Stimulated activated CD4-positive, alpha-beta T cell treated with anti-CD3 and anti-CD28 coated beads, TNF-alpha, amount 100 ng/mL, for 4 hours (primary cell): Measurements from ENCODE around the gene TJP1.
"Not testable (repeated sequence)": the region's sequence is repeated elsewhere in the genome, so short reads cannot be mapped to it uniquely, and the experiment has no call there.

Source experiments
- DNase-seq, 3 experiments: peaks; one replicate each; pipeline ENCODE4 v3.0.0-alpha.2; 2020; ENCODE audit warnings: low read depth in 3 of 3

The TJP1 gene

GRCh38 chr15:29681946-29682345 lies 140.3 kb downstream of the TJP1 start:
- no peak for DNase-seq

DNA sequence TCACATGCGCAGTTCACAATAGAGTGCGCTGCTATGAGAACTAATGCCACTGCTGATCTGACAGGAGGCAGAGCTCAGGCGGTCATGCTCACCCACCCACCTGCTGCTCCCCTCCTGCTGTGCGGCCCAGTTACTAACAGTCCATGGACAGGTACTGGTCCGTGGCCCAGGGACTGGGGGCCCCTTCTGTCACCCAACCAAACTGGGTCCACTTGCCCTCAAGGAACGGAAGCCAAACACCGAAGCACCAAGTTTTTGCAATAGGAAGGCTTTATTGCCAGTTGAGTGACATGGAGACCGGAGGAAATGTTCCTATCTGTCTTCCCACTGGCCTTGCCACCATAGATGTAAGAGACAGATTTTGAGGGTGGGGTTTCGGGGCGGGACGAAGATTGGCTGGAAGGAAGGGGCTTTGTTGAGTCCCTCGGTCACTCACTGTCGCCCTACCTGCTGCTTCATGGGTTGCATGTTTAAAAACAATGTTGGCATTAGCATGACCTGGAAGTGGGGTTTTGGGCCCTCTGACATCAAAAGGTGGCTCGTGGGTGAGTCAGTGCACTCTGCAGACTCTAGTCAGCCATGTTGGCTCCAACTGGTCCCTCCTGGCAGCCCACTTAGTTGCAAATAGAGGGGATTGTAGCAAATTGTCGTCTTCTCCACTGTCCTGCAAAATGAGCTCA lies 141.0 kb downstream of the TJP1 start:
- no peak for DNase-seq

DNA sequence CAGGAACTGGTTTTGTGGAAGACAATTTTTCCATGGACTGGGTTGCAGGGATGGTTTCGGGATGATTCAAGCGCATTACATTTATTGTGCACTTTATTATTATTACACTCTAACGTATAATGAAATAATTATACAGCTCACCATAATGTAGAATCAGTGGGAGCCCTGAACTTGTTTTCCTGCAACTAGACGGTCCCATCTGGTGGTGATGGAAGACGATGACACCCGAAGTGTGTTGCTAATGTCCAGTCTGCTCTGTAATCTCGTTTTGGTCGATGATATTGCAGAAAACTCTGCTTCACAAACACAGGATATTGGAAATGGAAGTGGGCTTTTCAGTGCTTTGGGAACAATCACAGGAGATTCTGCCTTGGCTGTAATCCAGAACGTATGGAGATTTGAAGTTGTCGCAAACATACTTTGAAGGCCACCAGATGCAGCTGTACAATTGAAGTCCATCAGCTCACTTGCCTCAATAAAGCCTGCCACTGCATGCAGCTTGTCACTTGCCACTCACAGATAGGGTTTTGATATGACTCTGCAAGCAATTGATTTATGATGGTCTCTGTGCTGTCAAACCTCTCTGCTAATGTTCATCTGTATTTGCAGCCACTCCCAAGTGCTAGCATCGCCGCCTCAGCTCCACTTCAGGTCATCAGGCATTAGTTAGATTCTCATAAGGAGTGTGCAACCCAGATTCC lies 141.7 kb downstream of the TJP1 start:
- no peak for DNase-seq

DNA sequence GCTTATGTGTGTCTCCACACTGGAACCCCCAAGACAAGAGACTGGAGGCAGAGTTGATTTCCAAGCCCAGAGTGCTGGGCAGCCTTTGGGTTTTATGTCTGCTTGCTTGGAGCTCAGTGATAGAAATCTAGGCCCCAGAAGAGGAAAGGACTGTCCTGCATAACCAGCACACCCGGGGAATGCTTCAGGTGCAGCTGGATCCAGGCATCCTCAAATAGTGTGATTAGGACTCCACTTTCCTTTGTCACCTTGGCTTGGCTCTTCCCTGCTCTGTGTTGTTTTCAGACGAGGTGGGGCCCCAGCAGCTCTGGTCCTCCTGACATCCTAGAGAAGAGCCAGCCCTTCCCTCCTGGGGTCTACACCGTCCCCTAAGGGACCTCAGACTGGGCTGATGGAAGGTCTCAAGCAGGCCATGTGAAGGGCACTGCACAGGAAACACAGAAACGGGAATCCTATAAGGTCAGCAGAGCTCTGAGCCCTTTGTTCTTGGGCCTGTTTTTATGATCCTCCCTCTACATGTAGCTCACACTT lies 143.7 kb downstream of the TJP1 start:
- no peak for DNase-seq

DNA sequence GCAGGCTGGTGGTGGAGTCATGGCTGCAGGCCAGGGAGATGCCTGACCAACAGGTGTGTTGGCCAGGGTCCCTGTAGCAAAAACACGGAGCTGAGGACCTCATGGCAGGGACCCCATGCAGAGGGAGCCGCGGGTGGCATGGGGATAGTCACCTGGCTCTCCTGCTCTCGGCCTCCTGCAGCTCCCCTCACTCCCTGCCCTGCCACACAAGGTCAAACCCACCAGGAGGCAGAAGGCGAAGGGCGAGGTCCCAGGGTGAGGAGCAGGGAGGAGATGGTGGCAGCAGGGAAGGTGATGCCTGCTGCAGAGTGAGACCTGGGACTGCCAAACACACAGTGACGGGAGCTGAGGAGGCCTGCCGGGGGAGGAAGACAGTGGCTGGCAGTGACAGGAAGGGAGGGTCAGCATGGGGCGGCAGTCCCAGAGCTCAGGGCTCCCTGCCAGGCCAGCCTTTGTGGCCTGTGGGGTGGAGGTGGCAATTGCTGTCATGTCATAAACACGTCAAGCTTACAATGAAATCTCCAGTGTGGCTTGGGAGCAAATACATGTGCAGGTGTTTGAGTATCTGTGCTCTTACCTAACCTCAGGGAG lies 144.3 kb downstream of the TJP1 start:
- DNase-seq: no peak

DNA sequence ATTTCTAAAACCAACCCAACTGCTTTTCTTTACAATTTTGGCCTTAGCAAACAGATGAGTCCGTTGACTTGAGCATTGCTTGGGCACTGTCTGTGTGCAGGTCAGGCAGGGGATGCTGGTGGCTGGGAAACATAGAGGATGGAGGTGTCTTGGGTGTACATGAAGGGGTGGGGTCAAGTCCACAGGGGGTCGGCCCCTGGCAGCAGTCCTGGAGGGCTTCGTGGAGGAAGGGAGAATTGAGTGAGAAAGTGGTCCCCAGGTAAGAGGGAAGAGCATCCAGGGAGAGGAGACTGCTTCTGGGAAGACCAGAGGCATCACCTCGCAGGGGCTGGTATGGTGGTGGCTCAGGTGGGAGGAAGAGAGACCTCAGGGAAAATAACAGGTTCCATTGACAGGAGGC lies 144.8 kb downstream of the TJP1 start:
- no peak for DNase-seq

- DNase-seq: no peak
Measured at GRCh38 chr15:29676961-29677402, 145.3 kb downstream of the TJP1 start.

DNA sequence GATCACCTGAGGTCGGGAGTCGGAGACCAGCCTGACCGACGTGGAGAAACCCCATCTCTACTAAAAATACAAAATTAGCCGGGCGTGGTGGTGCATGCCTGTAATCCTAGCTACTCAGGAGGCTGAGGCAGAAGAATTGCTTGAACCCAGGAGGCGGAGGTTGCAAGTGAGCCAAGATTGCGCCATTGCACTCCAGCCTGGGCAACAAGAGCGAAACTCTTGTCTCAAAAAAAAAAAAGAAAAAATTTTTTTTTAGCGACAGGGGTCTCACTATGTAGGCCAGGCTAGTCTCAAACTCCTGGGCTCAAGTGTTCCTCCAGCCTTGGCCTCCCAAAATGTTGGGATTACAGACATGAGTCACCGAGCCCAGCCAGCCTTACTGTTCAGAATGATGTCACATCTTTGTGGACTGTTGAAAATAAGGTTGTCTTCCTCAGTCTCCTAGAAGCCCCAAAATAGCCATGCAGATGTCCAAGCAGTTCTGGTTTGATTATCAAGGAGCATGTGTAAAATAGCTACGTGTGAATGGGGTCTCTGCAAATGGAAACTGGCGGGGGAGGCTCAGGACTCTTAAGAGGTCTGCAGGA lies 145.8 kb downstream of the TJP1 start:
- DNase-seq: not testable (repeated sequence)

DNA sequence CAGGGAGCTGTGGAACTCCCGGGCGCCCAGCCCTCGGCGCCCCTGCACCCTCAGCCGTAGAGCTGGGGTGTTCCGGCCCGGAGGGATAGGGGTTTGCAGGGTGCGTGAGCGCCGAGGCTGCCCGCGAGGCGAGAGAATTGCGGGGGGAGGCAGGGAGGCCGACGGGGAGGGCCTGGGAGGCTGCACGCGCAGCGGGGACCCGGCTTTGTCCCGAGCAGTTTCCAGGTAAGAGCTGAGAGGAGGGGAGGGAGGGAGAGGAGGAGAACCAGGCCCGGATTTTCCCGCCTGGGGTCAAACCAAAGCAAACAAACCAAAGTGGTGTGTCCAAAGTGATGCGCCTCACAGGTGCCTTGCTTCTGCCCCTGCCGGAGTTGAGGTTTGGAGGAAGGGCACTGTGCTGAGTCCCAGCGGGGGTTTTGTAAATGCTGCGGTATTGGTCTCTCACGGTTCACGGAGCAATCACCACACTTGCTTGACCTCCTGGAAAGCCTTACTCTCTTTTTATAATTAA lies 146.4 kb downstream of the TJP1 start:
- no peak for DNase-seq

DNA sequence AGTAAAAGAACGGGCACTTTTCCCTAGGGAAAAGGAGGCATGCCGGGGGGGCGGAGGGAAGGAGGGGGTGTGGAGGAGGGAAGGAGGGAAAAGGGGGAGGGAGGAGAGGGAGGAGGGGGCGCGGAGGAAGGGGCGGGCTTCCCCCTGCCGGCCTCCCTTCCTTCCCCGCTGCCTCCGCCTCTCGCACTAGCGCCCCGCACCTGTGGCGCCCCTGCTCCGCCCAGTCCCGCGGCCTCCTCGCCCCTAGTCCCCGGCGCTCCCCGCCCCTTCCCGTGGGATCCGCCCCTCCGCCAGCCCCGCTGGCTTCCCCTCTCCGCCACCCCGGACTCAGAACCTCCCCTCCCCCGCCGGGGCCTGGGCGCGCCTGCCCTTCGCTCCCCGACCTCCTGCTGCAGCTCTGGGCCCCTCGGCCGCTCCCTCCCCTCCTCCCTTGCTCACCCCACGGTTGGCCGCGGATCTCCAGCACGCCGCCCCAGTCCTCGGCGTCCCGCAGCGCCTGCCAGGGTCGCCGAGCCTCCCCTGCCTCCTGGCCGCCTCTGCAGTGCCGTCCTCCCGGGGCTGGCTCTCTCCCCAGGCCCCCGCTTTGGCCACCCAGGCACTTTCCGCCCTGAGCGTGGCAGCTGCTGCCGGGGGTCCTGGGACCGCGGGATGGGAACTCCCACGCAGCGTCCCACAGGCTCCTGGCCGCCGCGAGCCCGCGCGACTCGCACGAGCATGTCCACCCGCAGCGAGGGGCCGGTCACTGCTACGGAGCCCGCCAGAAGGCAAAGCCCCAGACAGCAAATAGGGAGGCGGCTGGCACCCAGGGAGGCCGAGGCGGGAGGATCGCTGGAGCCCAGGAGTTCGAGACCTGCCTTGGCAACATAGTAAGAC lies 147.4 kb downstream of the TJP1 start:
- no peak for DNase-seq

- DNase-seq: no peak
Measured at GRCh38 chr15:29672923-29673809, 149.1 kb downstream of the TJP1 start.

DNA sequence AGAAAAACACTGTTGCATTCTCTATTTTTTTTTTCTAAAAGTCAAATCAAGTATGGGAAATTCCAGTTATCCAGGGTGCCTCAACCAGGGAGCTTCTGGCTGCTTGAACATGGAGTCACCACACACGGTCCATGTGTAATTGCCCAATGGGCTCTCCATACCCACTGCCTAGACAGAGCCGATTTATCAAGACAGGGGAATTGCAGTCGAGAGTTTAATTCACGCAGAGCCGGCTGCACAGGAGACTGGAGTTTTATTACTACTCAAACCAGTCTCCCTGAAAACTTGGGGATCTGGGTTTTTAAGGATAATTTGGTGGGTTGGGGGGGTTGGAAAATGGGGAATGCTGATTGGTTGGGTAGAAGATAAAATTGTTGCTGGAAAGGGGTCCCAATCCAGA lies 149.8 kb downstream of the TJP1 start:
- DNase-seq: no peak

- not testable (repeated sequence) for DNase-seq
Measured at GRCh38 chr15:29672046-29672445, 150.2 kb downstream of the TJP1 start.

DNA sequence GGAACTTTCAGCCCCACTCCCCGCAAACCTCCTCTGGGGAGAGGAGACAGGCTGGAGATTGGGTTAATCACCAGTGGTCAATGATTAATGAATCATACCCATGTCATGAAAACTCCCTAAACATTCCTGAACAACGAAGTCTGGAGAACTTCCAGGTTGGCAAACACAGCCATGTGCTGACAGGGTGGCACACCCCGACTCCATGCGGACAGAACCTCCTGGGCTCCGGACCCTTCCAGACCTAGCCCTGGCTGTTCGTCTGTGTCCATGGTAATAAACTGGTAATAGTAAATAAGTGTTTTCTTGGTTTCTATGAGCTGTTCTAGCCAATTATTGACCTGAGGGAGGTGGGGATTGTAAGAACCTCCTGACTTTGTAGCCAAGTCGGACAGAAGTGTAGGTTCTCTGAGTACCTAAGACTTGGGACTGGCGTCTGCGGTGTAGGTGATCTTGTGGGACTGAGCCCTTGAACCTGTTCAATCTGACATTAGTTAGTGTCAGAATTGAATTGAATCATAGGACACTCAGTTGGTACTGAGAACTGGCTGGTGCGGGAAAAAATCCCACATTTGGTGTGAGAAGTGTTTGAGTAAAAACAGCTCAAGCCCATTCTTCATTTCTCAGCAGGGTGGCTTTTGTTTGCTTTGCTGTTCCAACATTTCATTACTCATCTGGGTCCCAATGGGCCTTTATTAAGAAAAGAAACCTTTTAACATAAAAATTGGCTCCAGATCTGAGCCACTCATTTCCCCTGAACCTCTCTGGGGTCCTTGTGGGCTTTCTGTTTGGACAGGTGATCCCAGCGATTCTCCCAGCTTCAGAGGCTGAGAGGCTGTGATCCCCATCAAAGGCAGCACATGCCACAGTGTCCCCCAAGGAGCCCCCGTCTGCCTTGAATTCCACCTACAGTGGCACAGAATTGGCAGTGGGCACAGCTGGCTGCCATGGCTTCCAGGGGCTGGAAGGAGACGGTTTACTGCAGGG lies 151.0 kb downstream of the TJP1 start:
- no peak for DNase-seq

GRCh38 chr15:29670266-29670665 lies 152.0 kb downstream of the TJP1 start:
- DNase-seq: no peak

DNA sequence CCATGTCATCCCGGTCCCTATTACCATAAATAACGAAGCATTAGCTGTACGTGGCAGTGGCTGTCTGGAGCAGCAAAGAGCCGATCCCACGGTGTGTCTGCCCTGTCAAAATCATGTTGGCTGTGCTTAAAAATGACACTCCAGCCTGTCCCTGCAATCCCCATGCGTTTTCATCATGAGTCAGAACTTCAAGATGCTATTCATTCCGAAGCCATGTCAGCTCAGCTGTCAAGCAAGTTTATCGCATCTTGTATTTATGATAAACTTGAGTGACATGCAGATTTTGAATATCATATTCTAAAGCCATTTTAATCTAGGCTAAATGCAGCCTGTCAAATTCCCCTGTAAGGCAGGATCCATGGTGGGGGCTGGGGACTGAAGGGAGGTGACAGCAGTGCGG lies 152.4 kb downstream of the TJP1 start:
- no peak for DNase-seq

- DNase-seq: no peak
Measured at GRCh38 chr15:29668120-29668602, 154.1 kb downstream of the TJP1 start.

GRCh38 chr15:29666241-29666640 lies 156.0 kb downstream of the TJP1 start:
- DNase-seq: no peak

GRCh38 chr15:29665444-29666003 lies 156.7 kb downstream of the TJP1 start:
- no peak for DNase-seq
